Skeletal muscle tissue (tissue), 4 donors: ENCODE data around the gene A4GALT. TPM values are rescaled to one million over a fixed set of nuclear protein-coding genes. Genes with fewer than 3 reads are reported as not detected.
"Not testable (repeated sequence)": the region's sequence is repeated elsewhere in the genome, so short reads cannot be mapped to it uniquely, and the experiment has no call there.

Experiments
- H3K27ac ChIP-seq: one replicate; pipeline ENCODE4 v1.7.0; 2013; ENCODE audit warnings: mild to moderate bottlenecking, low read depth, low read length, inconsistent platforms
- H3K27me3 ChIP-seq, 3 donors: one replicate each; pipeline ENCODE4 v1.7.0; 2013; ENCODE audit warnings: low read length in 3 of 3; ENCODE audit not compliant: control insufficient read depth in 3 of 3, insufficient read depth in 3 of 3
- H3K36me3 ChIP-seq, 3 donors: one replicate each; pipeline ENCODE4 v1.7.0; 2013; ENCODE audit warnings: low read length in 3 of 3; ENCODE audit not compliant: control insufficient read depth in 3 of 3, insufficient read depth in 3 of 3
- H3K4me1 ChIP-seq, 3 donors: one replicate each; pipeline ENCODE4 v1.7.0; 2013; ENCODE audit warnings: low read length in 3 of 3, mild to moderate bottlenecking in 3 of 3; ENCODE audit not compliant: control insufficient read depth in 3 of 3, insufficient read depth in 3 of 3
- H3K4me3 ChIP-seq, 3 donors: one replicate each; pipeline ENCODE4 v1.7.0; 2013; ENCODE audit warnings: low read length in 3 of 3
- H3K9ac ChIP-seq, 3 donors: one replicate each; pipeline ENCODE4 v1.7.0; 2013; ENCODE audit warnings: low read length in 3 of 3, mild to moderate bottlenecking in 3 of 3, moderate library complexity in 2 of 3, low read depth in 1 of 3
- H3K9me3 ChIP-seq, 3 donors: one replicate each; pipeline ENCODE4 v1.7.0; 2013; ENCODE audit warnings: low read length in 3 of 3; ENCODE audit not compliant: control insufficient read depth in 3 of 3
- total RNA-seq: library from RNA; depleted of rRNA; stranded (reverse); fragments of >200 nt; gene quantifications from one replicate; pipeline ENCODE4 v1.2.3, GENCODE V29; 2014
- donor health status: Osteomylitis.

A4GALT gene
- total RNA-seq, 1 donor from 2014 or later, result 18.3 TPM

DNA sequence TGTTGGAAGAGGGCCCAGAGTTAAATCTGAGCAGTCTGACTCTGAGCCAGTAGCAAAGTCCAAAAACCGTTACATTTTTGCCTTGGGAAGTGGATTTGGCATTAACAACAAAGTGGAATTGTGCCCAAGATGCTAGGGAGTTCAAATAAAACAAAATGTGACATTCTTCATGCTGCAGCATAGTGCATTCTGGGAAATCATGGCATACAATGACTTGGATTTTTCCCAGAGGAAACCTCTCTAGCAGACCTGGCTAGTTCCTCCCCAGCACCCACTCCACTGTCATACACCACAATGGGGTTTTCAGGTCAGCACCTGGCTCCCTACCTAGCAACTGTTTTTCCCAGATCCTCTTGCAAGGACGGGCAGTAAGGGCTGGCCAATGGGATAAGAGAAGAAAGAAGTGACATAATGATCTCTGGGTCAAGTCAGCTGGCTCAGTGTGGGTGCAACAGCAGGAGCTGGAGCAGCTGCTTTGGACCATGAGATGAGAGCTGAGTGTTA lies 46.7 kb downstream of the A4GALT start:
- no peak overlapping the region for H3K9ac ChIP-seq
- no peak overlapping the region for H3K4me3 ChIP-seq
- no peaks in the 10 kb centered on the region for H3K36me3 ChIP-seq
- H3K4me1 ChIP-seq, result peaks cover 16 to 23% (median 19%) of the 10 kb centered on the region in 3 donors
- H3K27me3 ChIP-seq, result no peaks in the 10 kb centered on the region
- no peaks in the 10 kb centered on the region for H3K9me3 ChIP-seq
- no peak overlapping the region for H3K27ac ChIP-seq

DNA sequence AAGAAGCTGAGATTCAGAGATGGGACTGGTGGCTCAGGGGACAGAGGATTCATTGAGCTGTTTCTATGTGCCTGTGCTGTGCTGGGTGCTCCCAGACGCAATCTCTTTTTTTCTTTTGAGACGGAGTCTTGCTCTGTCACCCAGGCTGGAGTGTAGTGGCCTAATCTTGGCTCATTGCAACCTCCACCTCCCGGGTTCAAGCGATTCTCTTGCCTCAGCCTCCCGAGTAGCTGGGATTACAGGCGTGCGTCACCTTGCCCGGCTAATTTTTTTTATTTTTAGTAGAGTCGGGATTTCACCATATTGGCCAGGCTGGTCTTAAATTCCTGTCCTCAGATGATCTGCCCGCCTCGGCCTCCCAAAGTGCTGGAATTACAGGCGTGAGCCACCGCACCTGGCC lies 47.6 kb downstream of the A4GALT start:
- peaks cover 16 to 19% (median 18%) of the 10 kb centered on the region in 3 donors for H3K4me1 ChIP-seq
- not testable (repeated sequence) for H3K27ac ChIP-seq, H3K9ac ChIP-seq, H3K27me3 ChIP-seq, H3K36me3 ChIP-seq, H3K4me3 ChIP-seq, H3K9me3 ChIP-seq

DNA sequence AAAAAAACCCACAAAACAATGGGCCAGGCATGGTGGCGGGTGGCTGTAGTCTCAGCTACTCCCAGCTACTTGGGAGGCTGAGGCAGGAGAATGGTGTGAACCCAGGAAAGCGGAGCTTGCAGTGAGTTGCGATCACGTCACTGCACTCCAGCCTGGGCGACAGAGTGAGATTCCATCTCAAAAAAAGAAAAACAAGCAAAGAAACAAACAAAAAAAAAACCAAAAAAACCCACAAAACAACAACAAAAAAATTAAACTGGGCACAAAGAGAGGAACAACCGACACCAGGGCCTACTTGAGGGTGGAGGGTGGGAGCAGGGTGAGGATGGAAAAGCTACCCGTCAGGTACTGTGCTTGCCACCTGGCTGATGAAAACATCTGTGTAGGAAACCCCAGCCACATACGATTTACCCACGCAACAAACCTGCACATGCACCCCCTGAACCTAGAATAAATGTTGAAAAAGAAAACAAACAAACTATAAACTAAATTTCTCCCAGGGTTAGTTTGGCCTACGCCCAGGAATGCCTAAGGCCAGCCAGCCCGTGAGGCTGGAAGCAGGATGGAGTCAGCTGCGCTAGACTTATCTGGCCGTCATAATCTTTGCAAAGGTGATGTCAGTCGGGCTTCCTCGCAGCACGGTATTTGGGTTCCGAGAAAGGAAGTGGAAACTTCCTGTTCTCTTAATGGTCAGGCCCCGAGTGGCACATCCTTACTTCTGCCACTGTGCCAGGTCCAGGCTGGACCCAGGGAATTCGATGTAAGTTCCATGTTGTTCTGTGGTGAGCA lies 49.6 kb downstream of the A4GALT start:
- peak overlapping the region; percentile 30 for H3K27ac ChIP-seq

DNA sequence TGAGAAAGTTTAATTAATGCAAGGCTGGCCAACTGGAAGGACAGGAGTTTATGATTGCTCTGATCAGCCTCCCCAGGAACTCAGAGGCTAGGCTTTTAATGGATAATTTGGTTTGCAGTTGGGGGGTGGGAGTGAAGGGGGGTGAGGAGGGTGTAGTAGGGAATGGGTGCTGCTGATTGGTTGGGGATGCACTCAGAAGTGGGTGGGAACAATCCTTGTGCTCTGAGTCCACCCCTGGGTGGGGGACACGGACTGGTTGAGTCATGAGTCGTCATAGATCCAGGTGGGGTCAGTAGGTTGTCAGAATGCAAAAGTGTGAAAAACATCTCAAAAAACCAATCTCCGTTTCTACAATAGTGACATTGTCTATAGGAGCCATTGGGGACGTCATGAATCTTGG lies 50.6 kb downstream of the A4GALT start:
- Histone ChIP-seq H3K9me3 (no peaks in the 10 kb centered on the region), H3K27ac (no peak overlapping the region), H3K27me3 (no peaks in the 10 kb centered on the region), H3K9ac (no peak overlapping the region), H3K4me1 (peaks cover 5 to 8% (median 6%) of the 10 kb centered on the region in 3 donors), H3K36me3 (no peaks in the 10 kb centered on the region), H3K4me3 (no peak overlapping the region)

More for the DNA sequence above, 49.6 kb downstream of the A4GALT start:
- no peaks in the 10 kb centered on the region for H3K36me3 ChIP-seq
- no peaks in the 10 kb centered on the region for H3K9me3 ChIP-seq
- no peak overlapping the region for H3K4me3 ChIP-seq
- no peak overlapping the region for H3K9ac ChIP-seq
- no peaks in the 10 kb centered on the region for H3K27me3 ChIP-seq
- peaks cover 6 to 15% (median 9%) of the 10 kb centered on the region in 3 donors for H3K4me1 ChIP-seq

DNA sequence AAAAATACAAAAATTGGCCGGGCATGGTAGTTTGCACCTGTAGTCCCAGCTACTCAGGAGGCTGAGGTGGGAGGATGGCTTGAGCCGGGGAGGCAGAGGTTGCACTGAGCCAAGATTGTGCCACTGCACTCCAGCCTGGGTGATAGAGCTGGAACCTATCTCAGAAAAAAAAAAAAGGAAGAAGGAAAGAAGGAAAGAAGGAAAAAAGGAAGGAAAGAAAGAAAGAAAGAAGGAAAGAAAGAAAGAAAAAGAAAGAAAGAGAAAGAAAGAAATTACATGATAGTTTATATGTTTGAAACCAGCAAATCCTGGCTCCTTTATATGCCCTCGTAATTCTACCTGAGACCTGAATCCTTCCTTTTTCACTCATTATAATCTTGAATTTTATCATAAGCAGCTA lies 54.3 kb downstream of the A4GALT start:
- H3K4me3 ChIP-seq, H3K27me3 ChIP-seq, H3K36me3 ChIP-seq, H3K9me3 ChIP-seq, H3K27ac ChIP-seq, H3K4me1 ChIP-seq, H3K9ac ChIP-seq: not testable (repeated sequence)

DNA sequence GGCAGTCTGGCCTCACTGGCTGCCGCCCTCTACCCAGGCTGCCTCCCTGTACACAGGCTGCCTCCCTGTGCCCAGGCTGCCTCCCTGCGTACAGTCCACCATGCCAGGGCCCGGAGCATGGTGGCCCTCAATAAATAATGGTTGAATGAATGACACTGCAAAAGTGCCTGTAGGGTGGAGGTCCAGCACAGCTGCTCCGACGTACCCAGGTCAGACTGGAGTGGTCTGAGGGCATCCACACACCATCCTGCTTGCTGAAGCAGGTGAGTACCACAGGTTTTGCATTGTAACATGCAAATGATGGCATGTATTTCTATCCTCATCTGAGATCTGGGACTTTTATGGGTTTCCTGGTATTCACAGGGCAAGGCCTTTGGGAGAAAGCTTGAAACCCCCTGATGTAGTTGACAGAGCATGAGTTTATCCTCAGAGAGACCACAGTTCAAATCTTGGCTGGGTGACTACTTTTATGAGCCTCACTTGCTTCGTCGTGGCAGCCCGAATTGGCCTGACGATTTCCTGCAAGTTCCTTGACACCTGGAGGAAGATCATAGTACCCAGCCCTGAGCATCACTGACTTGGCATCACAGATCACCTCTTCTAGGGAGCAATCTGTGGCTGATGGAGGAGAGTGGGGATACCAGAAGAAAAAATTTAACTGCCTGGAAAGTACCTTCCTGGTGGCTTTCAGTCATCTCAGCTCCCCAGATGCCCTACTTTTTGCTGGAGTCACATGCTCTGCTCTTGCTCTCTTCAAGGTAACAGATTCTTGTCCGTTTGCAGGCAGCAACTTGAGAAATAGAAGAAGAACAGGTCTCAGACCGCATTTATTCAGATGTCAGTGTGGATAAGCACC lies 55.5 kb downstream of the A4GALT start:
- Histone ChIP-seq H3K9ac (no peak overlapping the region), H3K4me1 (peaks cover 4% of the 10 kb centered on the region in 3 donors), H3K36me3 (no peaks in the 10 kb centered on the region), H3K27ac (no peak overlapping the region), H3K27me3 (no peaks in the 10 kb centered on the region), H3K4me3 (no peak overlapping the region), H3K9me3 (no peaks in the 10 kb centered on the region)

DNA sequence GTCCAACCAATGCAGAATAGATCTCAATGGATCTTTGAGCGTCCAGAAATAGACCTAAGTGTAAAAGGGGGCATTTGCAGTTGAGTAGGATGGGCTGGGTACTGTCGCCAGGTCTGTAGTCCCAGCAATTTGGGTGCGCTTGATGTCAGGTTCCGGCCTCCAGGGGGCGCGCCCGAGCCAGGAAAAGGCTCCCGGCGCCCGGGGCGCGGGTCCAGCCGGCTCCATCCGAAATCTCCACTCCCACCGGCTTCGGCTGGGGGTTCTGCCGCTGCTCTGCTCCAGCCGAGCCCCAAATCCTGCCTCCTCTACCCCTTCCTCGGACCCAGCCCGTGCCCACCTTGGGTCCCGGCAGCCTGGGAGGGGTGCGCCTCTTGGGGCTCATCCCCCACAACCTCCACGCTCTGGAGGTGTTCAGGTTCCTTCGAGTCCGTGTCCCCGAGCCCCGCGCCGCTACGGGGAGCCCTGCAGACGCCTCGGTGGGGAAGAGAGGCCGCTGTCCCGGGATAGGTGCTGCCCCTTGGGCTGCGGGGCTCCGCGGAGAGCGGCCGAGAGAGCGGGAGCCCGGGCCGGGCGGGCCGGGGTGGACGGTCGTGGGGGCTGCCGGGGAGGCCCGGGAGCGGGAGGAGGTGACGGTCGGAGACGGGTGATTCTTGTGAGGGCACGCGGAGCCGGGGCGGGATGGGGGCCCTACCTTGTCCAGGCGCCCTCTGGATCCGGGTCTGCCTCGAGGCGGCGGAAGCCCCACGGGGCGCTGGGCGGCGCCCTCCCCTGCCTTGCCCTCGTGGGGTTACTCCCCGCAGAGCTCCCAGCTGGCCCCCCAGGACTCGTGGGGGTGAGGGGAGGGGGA lies 58.5 kb downstream of the A4GALT start:
- H3K36me3 ChIP-seq, result no peaks in the 10 kb centered on the region
- peak overlapping the region; percentile 66 to 75 (median 71) for H3K4me3 ChIP-seq
- peaks cover 3 to 4% (median 4%) of the 10 kb centered on the region in 3 donors for H3K4me1 ChIP-seq
- H3K27me3 ChIP-seq, result no peaks in the 10 kb centered on the region
- H3K9me3 ChIP-seq, result no peaks in the 10 kb centered on the region
- H3K9ac ChIP-seq, result peak overlapping the region; percentile 43 to 69 (median 57)
- H3K27ac ChIP-seq, result no peak overlapping the region

DNA sequence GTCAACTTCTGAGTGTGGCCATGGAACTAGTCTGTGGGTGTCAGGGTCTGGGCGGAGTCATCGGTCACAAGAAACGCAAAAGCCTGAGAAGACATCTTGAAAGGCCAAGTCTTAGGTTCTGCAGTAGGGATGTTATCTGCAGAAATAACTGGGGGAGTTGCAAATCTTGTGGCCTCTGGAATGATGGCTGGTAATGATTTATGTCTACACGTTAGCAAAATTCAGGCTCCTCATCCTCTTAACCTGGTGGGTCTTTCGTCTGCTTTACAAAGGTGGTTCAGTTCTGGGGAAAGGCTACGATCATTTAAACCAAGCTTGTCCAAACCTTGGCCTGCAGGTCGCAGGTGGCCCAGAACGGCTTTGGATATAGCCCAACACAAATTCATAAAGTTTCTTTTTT lies 64.1 kb downstream of the A4GALT start:
- H3K9ac ChIP-seq, result no peak overlapping the region
- H3K9me3 ChIP-seq, result no peaks in the 10 kb centered on the region
- H3K4me3 ChIP-seq, result no peak overlapping the region
- H3K36me3 ChIP-seq, result no peaks in the 10 kb centered on the region
- no peaks in the 10 kb centered on the region for H3K27me3 ChIP-seq
- H3K27ac ChIP-seq, result no peak overlapping the region
- H3K4me1 ChIP-seq, result no peaks in the 10 kb centered on the region

DNA sequence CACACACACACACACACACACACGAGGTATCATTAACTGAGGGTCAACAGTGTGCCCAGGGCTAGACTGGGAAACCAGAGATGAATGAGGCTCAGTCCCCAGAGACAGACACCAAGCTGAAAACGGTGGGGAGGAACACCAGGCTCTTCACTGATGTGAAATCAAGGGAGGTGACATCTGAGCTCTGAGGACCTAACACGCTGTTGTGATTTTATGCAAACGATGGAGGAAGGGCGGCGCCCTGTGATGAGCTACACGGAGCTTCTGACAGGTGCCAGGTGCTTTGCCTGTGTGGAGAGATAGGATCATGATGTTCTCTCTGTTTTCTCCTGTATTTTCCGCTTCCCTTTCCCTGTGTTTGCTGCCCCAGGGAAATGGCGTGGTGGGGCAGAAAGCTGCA lies 65.0 kb downstream of the A4GALT start:
- no peak overlapping the region for H3K27ac ChIP-seq
- H3K9ac ChIP-seq, result no peak overlapping the region
- H3K27me3 ChIP-seq, result no peaks in the 10 kb centered on the region
- no peaks in the 10 kb centered on the region for H3K9me3 ChIP-seq
- no peaks in the 10 kb centered on the region for H3K4me1 ChIP-seq
- H3K36me3 ChIP-seq, result no peaks in the 10 kb centered on the region
- H3K4me3 ChIP-seq, result no peak overlapping the region
